ENCODE data around the gene AFDN. TPM values are rescaled to one million over a fixed set of nuclear protein-coding genes. Genes with fewer than 3 reads are reported as not detected.

The AFDN gene
- total RNA-seq, 1 experiment from 2014 or later, result 108 TPM

- Histone ChIP-seq H3F3A (ENCODE audit: insufficient read depth, low read depth) (no peaks in the 10 kb centered on the region), H3K79me2 (ENCODE audit: low read depth) (no peaks in the 10 kb centered on the region), H4K20me1 (ENCODE audit: insufficient read depth) (no peaks in the 10 kb centered on the region), H3K4me1 (replicated peaks; ENCODE audit: insufficient read depth) (no peaks in the 10 kb centered on the region), H3K4me2 (no peak overlapping the region), H3K4me3 (no peak overlapping the region), H2AFZ (no peak overlapping the region), H3K9me3 (ENCODE audit: insufficient read depth, low read depth) (peaks cover 9% of the 10 kb centered on the region; the same call in 1 of the 2 replicates), H3K27me3 (ENCODE audit: insufficient read depth, low read depth) (peaks cover 65% of the 10 kb centered on the region), H3K36me3 (ENCODE audit: low read depth) (no peaks in the 10 kb centered on the region), H3K27ac (no peak overlapping the region), H3K9me2 (ENCODE audit: insufficient read depth) (no peaks in the 10 kb centered on the region)
- ChIA-PET POLR2A (ENCODE audit: unreplicated experiment) (no interaction called here), CTCF (no interaction called here)
- BruUV-seq (replicated peaks), result no TSS peak
- no peak for DNase-seq
- intact Hi-C loops (cut with micrococcal nuclease; ENCODE audit: unreplicated experiment), result no loop called here
- TF ChIP-seq CTCF (conservative IDR thresholded peaks at IDR 0.05), result no peak
- TF ChIP-seq EZH2 (IDR thresholded peaks at IDR 0.05; ENCODE audit: low read depth), result no peak
These were observed 190.2 kb downstream of the AFDN start for GRCh38 chr6:168016721-168017525.

- Histone ChIP-seq H4K20me1 (ENCODE audit: insufficient read depth) (no peaks in the 10 kb centered on the region), H3K4me2 (no peak overlapping the region), H3K36me3 (ENCODE audit: low read depth) (no peaks in the 10 kb centered on the region), H3K9me3 (ENCODE audit: insufficient read depth, low read depth) (0 out of 2 replicates have a peak, but pooled peaks cover 4% of the 10 kb centered on the region), H3K27ac (no peak overlapping the region), H3K4me1 (replicated peaks; ENCODE audit: insufficient read depth) (no peaks in the 10 kb centered on the region), H3F3A (ENCODE audit: insufficient read depth, low read depth) (no peaks in the 10 kb centered on the region), H3K27me3 (ENCODE audit: insufficient read depth, low read depth) (peaks cover 61% of the 10 kb centered on the region), H3K4me3 (no peak overlapping the region), H3K79me2 (ENCODE audit: low read depth) (no peaks in the 10 kb centered on the region), H2AFZ (no peak overlapping the region), H3K9me2 (ENCODE audit: insufficient read depth) (no peaks in the 10 kb centered on the region)
- intact Hi-C loops (cut with micrococcal nuclease; ENCODE audit: unreplicated experiment), result no loop called here
- ChIA-PET CTCF (no interaction called here), POLR2A (ENCODE audit: unreplicated experiment) (no interaction called here)
- DNase-seq, result no peak
- TF ChIP-seq EZH2 (IDR thresholded peaks at IDR 0.05; ENCODE audit: low read depth), result no peak
- no peak for TF ChIP-seq CTCF (conservative IDR thresholded peaks at IDR 0.05)
- no TSS peak for BruUV-seq (replicated peaks)
These were observed 190.9 kb downstream of the AFDN start for GRCh38 chr6:168017629-168018028.

- Histone ChIP-seq H3K9me2 (ENCODE audit: insufficient read depth) (no peaks in the 10 kb centered on the region), H3F3A (ENCODE audit: insufficient read depth, low read depth) (no peaks in the 10 kb centered on the region), H4K20me1 (ENCODE audit: insufficient read depth) (no peaks in the 10 kb centered on the region), H3K36me3 (ENCODE audit: low read depth) (no peaks in the 10 kb centered on the region), H3K4me1 (replicated peaks; ENCODE audit: insufficient read depth) (peaks cover 4% of the 10 kb centered on the region; the same call in 1 of the 2 replicates), H3K79me2 (ENCODE audit: low read depth) (no peaks in the 10 kb centered on the region), H3K27me3 (ENCODE audit: insufficient read depth, low read depth) (peaks cover 61% of the 10 kb centered on the region), H3K9me3 (ENCODE audit: insufficient read depth, low read depth) (0 out of 2 replicates have a peak, but pooled peaks cover 4% of the 10 kb centered on the region), H3K27ac (no peak overlapping the region), H3K4me3 (no peak overlapping the region), H3K4me2 (no peak overlapping the region), H2AFZ (no peak overlapping the region)
- POLR2A ChIA-PET (ENCODE audit: unreplicated experiment), result no interaction called here
- TF ChIP-seq CTCF (conservative IDR thresholded peaks at IDR 0.05) (no peak), EZH2 (IDR thresholded peaks at IDR 0.05; ENCODE audit: low read depth) (no peak)
- CTCF ChIA-PET, result no interaction called here
- no TSS peak for BruUV-seq (replicated peaks)
- no peak for DNase-seq
- intact Hi-C loops (cut with micrococcal nuclease; ENCODE audit: unreplicated experiment), result no loop called here
These were observed 192.0 kb downstream of the AFDN start for GRCh38 chr6:168018664-168019063.

All from PC-9 (cell line).